Measurements from ENCODE around the gene DDX42.

DDX42 gene

DNA sequence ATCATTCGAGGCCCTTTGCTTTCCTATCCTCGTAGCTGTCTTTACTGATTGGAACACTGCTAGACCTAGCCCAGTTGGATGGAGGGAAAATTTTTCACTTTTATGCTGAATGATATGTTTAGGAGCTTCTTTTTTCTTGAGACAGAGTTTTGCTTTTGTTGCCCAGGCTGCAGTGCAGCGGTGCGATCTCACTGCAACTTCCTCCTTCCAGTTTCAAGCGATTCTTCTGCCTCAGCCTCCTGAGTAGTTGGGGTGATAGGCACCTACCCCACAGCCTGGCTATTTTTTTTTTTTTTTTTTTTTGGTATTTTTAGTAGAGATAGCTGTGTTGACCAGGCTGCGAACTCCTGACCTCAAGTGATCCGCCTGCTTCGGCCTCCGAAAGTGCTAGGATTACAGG is 36.0 kb downstream of the DDX42 start:
- H3K79me2 ChIP-seq (ENCODE audit: control insufficient read depth, low read length) = no peaks in the 10 kb centered on the region
- H3K9me2 ChIP-seq (replicated peaks; ENCODE audit: control insufficient read depth, low read length) = no peaks in the 10 kb centered on the region
- no peaks in the 10 kb centered on the region for H3K9me3 ChIP-seq (ENCODE audit: control insufficient read depth, insufficient read depth, low read length)
- H3K4me1 ChIP-seq (ENCODE audit: control insufficient read depth, low read length) = peaks cover 9% of the 10 kb centered on the region; the same call in 1 of the 2 replicates
- 0 out of 2 replicates have a peak overlapping the region, but pooled peaks have one; percentile 8 for H3K27ac ChIP-seq (ENCODE audit: low read depth, low read length)
- H3K36me3 ChIP-seq (ENCODE audit: control insufficient read depth, low read length) = peaks cover 97% of the 10 kb centered on the region
- H3K4me3 ChIP-seq (ENCODE audit: low read length) = no peak overlapping the region
- no peak overlapping the region for H3K4me2 ChIP-seq (ENCODE audit: low read length)
- TF ChIP-seq, protein P1, sequence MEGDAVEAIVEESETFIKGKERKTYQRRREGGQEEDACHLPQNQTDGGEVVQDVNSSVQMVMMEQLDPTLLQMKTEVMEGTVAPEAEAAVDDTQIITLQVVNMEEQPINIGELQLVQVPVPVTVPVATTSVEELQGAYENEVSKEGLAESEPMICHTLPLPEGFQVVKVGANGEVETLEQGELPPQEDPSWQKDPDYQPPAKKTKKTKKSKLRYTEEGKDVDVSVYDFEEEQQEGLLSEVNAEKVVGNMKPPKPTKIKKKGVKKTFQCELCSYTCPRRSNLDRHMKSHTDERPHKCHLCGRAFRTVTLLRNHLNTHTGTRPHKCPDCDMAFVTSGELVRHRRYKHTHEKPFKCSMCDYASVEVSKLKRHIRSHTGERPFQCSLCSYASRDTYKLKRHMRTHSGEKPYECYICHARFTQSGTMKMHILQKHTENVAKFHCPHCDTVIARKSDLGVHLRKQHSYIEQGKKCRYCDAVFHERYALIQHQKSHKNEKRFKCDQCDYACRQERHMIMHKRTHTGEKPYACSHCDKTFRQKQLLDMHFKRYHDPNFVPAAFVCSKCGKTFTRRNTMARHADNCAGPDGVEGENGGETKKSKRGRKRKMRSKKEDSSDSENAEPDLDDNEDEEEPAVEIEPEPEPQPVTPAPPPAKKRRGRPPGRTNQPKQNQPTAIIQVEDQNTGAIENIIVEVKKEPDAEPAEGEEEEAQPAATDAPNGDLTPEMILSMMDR (IDR thresholded peaks at IDR 0.05; ENCODE audit: low read depth, low read length, poor library complexity, severe bottlenecking) = no peak
- TF ChIP-seq EZH2phosphoT487 (IDR thresholded peaks at IDR 0.05; ENCODE audit: borderline replicate concordance, low read length) = no peak
- peaks cover 19% of the 10 kb centered on the region; the same call in 1 of the 2 replicates for H3F3A ChIP-seq (ENCODE audit: control insufficient read depth, insufficient read depth)
- H4K20me1 ChIP-seq (ENCODE audit: control insufficient read depth, insufficient read depth, low read depth, low read length) = no peaks in the 10 kb centered on the region
- no peaks in the 10 kb centered on the region for H3K27me3 ChIP-seq (ENCODE audit: control insufficient read depth, low read length)

DNA sequence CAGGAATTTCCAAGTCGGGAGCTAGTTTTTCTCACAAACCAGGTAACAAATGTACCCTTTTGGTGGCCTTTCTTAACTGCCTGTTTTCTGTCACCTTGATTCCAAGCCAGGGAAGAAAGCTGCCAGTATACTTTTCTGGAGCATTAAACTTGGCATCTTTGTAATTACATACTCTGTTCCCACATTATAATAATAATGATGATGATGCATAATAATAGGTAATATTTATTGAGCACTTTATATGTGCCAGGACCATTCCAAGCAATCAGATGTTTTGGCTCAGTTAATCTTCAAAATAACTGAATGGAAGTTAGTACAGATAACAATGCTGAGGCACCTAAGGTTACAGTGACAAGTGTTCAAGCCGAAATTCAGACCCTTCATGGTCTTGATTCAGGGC is 42.2 kb downstream of the DDX42 start:
- peaks cover 24% of the 10 kb centered on the region for H3K79me2 ChIP-seq (ENCODE audit: control insufficient read depth, low read length)
- H4K20me1 ChIP-seq (ENCODE audit: control insufficient read depth, insufficient read depth, low read depth, low read length) = no peaks in the 10 kb centered on the region; the same call in 1 of the 2 replicates
- H3K4me2 ChIP-seq (ENCODE audit: low read length) = no peak overlapping the region
- H3K27me3 ChIP-seq (ENCODE audit: control insufficient read depth, low read length) = no peaks in the 10 kb centered on the region
- H3K9me3 ChIP-seq (ENCODE audit: control insufficient read depth, insufficient read depth, low read length) = no peaks in the 10 kb centered on the region
- no peaks in the 10 kb centered on the region for H3K9me2 ChIP-seq (replicated peaks; ENCODE audit: control insufficient read depth, low read length)
- H3K36me3 ChIP-seq (ENCODE audit: control insufficient read depth, low read length) = peaks cover 99% of the 10 kb centered on the region
- peaks cover 2% of the 10 kb centered on the region; the same call in 1 of the 2 replicates for H3K4me1 ChIP-seq (ENCODE audit: control insufficient read depth, low read length)
- H3K27ac ChIP-seq (ENCODE audit: low read depth, low read length) = no peak overlapping the region
- no peak for TF ChIP-seq EZH2phosphoT487 (IDR thresholded peaks at IDR 0.05; ENCODE audit: borderline replicate concordance, low read length)
- TF ChIP-seq, protein P1 (IDR thresholded peaks at IDR 0.05; ENCODE audit: low read depth, low read length, poor library complexity, severe bottlenecking) = no peak
- H3K4me3 ChIP-seq (ENCODE audit: low read length) = no peak overlapping the region
- H3F3A ChIP-seq (ENCODE audit: control insufficient read depth, insufficient read depth) = peaks cover 20% of the 10 kb centered on the region

DNA sequence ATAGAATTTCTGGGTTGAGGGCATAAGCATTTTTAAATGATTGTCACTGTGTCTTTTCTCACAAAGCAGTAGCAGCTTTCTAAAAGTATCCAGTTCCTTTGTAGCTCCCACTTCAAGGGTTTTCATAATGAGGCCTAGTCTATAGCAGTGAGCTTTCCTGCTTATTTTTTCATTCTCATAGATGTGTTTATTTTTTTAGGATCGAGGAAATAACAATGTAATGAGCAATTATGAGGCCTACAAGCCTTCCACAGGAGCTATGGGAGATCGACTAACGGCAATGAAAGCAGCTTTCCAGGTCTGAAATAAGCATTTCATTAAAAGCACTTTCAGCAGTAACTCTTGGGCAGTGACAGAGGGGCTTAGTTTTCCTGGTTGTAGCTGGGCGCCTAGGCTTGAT is 42.7 kb downstream of the DDX42 start:
- peaks cover 22% of the 10 kb centered on the region for H3F3A ChIP-seq (ENCODE audit: control insufficient read depth, insufficient read depth)
- no peaks in the 10 kb centered on the region for H3K9me3 ChIP-seq (ENCODE audit: control insufficient read depth, insufficient read depth, low read length)
- H3K79me2 ChIP-seq (ENCODE audit: control insufficient read depth, low read length) = peaks cover 29% of the 10 kb centered on the region
- no peak overlapping the region for H3K4me3 ChIP-seq (ENCODE audit: low read length)
- no peaks in the 10 kb centered on the region for H3K9me2 ChIP-seq (replicated peaks; ENCODE audit: control insufficient read depth, low read length)
- TF ChIP-seq, protein P1 (IDR thresholded peaks at IDR 0.05; ENCODE audit: low read depth, low read length, poor library complexity, severe bottlenecking) = no peak
- TF ChIP-seq EZH2phosphoT487 (IDR thresholded peaks at IDR 0.05; ENCODE audit: borderline replicate concordance, low read length) = no peak
- H3K4me1 ChIP-seq (ENCODE audit: control insufficient read depth, low read length) = peaks cover 8% of the 10 kb centered on the region
- H3K27ac ChIP-seq (ENCODE audit: low read depth, low read length) = no peak overlapping the region
- H3K4me2 ChIP-seq (ENCODE audit: low read length) = no peak overlapping the region
- H4K20me1 ChIP-seq (ENCODE audit: control insufficient read depth, insufficient read depth, low read depth, low read length) = peaks cover 5% of the 10 kb centered on the region; the same call in 1 of the 2 replicates
- no peaks in the 10 kb centered on the region for H3K27me3 ChIP-seq (ENCODE audit: control insufficient read depth, low read length)
- H3K36me3 ChIP-seq (ENCODE audit: control insufficient read depth, low read length) = peaks cover 99% of the 10 kb centered on the region

All from DOHH2 (cell line).